Measurements from ENCODE around the gene KASH5.

DNA sequence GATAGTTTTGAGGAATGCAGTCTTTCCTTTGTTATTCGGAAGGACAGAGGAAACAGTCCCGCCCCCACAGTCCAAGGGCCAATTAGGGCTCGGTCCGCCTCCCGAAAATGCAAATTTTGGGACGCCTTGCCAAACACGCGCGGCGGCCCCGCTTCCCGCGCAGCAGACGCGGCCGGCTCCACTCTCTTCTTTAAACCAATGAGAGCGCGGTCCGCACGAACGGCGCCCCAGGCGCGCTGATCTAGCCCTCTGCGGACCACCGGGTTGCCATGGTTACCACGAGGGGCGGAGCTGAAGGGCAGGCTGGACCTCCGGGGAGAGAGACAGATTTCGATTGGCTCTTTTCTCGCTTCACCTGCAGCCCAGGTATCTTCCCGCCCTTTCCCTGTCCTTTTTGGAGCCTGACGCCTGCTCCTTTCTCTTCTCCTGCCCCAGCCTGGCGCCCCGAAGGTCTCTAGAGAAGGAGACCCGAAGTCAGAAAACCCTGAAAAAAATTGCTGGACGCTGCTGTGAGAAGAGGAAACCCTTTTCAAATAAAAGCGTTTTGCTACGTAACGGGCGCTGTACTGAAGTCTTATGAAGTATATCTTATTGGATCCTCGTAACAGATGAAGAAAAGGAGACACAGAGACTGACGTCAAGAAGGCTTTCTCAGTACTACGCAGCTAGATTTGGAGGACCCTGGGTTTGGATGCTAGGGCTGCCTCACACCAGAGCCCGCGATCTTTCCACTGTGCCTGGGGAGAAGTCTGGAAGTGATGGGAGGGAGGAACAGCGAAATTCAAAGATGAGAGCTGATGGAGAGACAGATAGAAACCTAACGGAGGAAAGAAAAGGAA, 33.2 kb downstream of the KASH5 start:
- TF ChIP-seq FOXP2 (optimal IDR thresholded peaks at IDR 0.05; ENCODE audit: control extremely low read depth, extremely low read length, insufficient read depth), result no peak
- TF ChIP-seq EZH2 (IDR thresholded peaks at IDR 0.05), result no peak

Measured in SK-N-MC (cell line).